ENCODE data around the gene SLC6A16.

The SLC6A16 gene

GRCh38 chr19:49271080-49271753 is 53.8 kb downstream of the SLC6A16 start:
- no peak for DNase-seq (ENCODE audit: low read depth in 2 of 2)

GRCh38 chr19:49266409-49266808 is 58.6 kb downstream of the SLC6A16 start:
- peak; percentile 9 to 52 for DNase-seq (ENCODE audit: low read depth in 2 of 2)

GRCh38 chr19:49264258-49264657 is 60.7 kb downstream of the SLC6A16 start:
- DNase-seq (ENCODE audit: low read depth in 2 of 2): no peak

GRCh38 chr19:49261602-49262001 is 63.4 kb downstream of the SLC6A16 start:
- no peak for DNase-seq (ENCODE audit: low read depth in 2 of 2)

GRCh38 chr19:49256691-49257090 is 68.3 kb downstream of the SLC6A16 start:
- DNase-seq (ENCODE audit: low read depth in 2 of 2): no peak

- no peak for DNase-seq (ENCODE audit: low read depth in 2 of 2)
These were observed 69.3 kb downstream of the SLC6A16 start for GRCh38 chr19:49255674-49256073.

GRCh38 chr19:49249933-49250332 is 75.1 kb downstream of the SLC6A16 start:
- no peak for DNase-seq (ENCODE audit: low read depth in 2 of 2)

- no peak for DNase-seq (ENCODE audit: low read depth in 2 of 2)
These were observed 77.3 kb downstream of the SLC6A16 start for GRCh38 chr19:49247676-49248075.

GRCh38 chr19:49244256-49244655 is 80.7 kb downstream of the SLC6A16 start:
- DNase-seq (ENCODE audit: low read depth in 2 of 2): no peak

- DNase-seq (ENCODE audit: low read depth in 2 of 2): no peak
These were observed 81.3 kb downstream of the SLC6A16 start for GRCh38 chr19:49243726-49244125.

GRCh38 chr19:49243129-49243528 is 81.9 kb downstream of the SLC6A16 start:
- DNase-seq (ENCODE audit: low read depth in 2 of 2): no peak

- no peak for DNase-seq (ENCODE audit: low read depth in 2 of 2)
These were observed 83.2 kb downstream of the SLC6A16 start for GRCh38 chr19:49241769-49242168.

Measured in stimulated activated CD4-positive, alpha-beta T cell treated with anti-CD3 and anti-CD28 coated beads, Interleukin-12 subunit alpha, Interleukin-12 subunit beta, amount 100 ng/mL, for 24 hours (primary cell).